Hematopoietic multipotent progenitor cell (in vitro differentiated cells): ENCODE data around the gene MYH10. TPM values are rescaled to one million over a fixed set of nuclear protein-coding genes. Genes with fewer than 3 reads are reported as not detected.

Experiments
- DNase-seq, 3 donors: peaks; one replicate each; pipeline ENCODE4 v3.0.0-alpha.2; 2011 to 2015; ENCODE audit warnings: low read depth in 2 of 3, low spot score in 2 of 3
- total RNA-seq: library from RNA; depleted of rRNA; stranded (reverse); fragments of >200 nt; gene quantifications from one replicate; pipeline ENCODE4 v1.2.3, GENCODE V29; 2012

Gene MYH10
- total RNA-seq, 1 donor: 38.8 TPM

GRCh38 chr17:8649157-8650118 lies 18.9 kb upstream of the MYH10 start:
- no peak for DNase-seq

GRCh38 chr17:8647956-8648355 lies 17.4 kb upstream of the MYH10 start:
- no peak for DNase-seq

GRCh38 chr17:8647202-8647601 lies 16.7 kb upstream of the MYH10 start:
- DNase-seq: no peak

- no peak for DNase-seq
Measured at GRCh38 chr17:8644507-8644902, 14.0 kb upstream of the MYH10 start.

GRCh38 chr17:8643855-8644506 lies 13.5 kb upstream of the MYH10 start:
- DNase-seq: no peak

GRCh38 chr17:8639709-8640108 lies 9.2 kb upstream of the MYH10 start:
- DNase-seq: no peak

GRCh38 chr17:8632061-8632460 lies 1.5 kb upstream of the MYH10 start:
- DNase-seq: no peak

GRCh38 chr17:8631554-8631877 lies 991 bp upstream of the MYH10 start:
- peak in 1 of 3 donors; percentile 32 for DNase-seq

GRCh38 chr17:8630802-8631553 lies 453 bp upstream of the MYH10 start:
- DNase-seq: peak; percentile 67 to 100 (median 100)

GRCh38 chr17:8629371-8630226 lies 926 bp downstream of the MYH10 start:
- DNase-seq: peak in 2 of 3 donors; percentile 18 to 21

- peak in 2 of 3 donors; percentile 26 to 46 for DNase-seq
Measured at GRCh38 chr17:8628609-8629169, 1.8 kb downstream of the MYH10 start.

- DNase-seq: no peak
Measured at GRCh38 chr17:8628172-8628571, 2.4 kb downstream of the MYH10 start.

GRCh38 chr17:8623591-8623990 lies 6.9 kb downstream of the MYH10 start:
- no peak for DNase-seq

GRCh38 chr17:8622191-8622590 lies 8.3 kb downstream of the MYH10 start:
- DNase-seq: no peak

- DNase-seq: no peak
Measured at GRCh38 chr17:8621585-8621984, 8.9 kb downstream of the MYH10 start.

- DNase-seq: no peak
Measured at GRCh38 chr17:8619294-8619693, 11.2 kb downstream of the MYH10 start.

GRCh38 chr17:8618825-8619224 lies 11.7 kb downstream of the MYH10 start:
- no peak for DNase-seq

- DNase-seq: no peak
Measured at GRCh38 chr17:8614988-8615387, 15.5 kb downstream of the MYH10 start.

- no peak for DNase-seq
Measured at GRCh38 chr17:8611619-8612298, 18.8 kb downstream of the MYH10 start.
